Astrocyte of the hippocampus (primary cell): ENCODE measurements around the gene PLA2G4A.

Experiments
- DNase-seq: peaks from one replicate; pipeline ENCODE4 v3.0.0; 2011; ENCODE audit warnings: low read depth, low spot score

Gene PLA2G4A

GRCh38 chr1:186834399-186834958 lies 5.7 kb downstream of the PLA2G4A start:
- DNase-seq = no peak

GRCh38 chr1:186835448-186835847 lies 6.7 kb downstream of the PLA2G4A start:
- DNase-seq = no peak

GRCh38 chr1:186837806-186838205 lies 9.1 kb downstream of the PLA2G4A start:
- DNase-seq = no peak

GRCh38 chr1:186838380-186839040 lies 9.8 kb downstream of the PLA2G4A start:
- no peak for DNase-seq

GRCh38 chr1:186839041-186839400 lies 10.3 kb downstream of the PLA2G4A start:
- no peak for DNase-seq

- peak; percentile 37 for DNase-seq
These were observed 12.8 kb downstream of the PLA2G4A start for GRCh38 chr1:186841599-186841998.

GRCh38 chr1:186842547-186842946 lies 13.8 kb downstream of the PLA2G4A start:
- DNase-seq = no peak

GRCh38 chr1:186843226-186843625 lies 14.5 kb downstream of the PLA2G4A start:
- no peak for DNase-seq

GRCh38 chr1:186843931-186844330 lies 15.2 kb downstream of the PLA2G4A start:
- DNase-seq = no peak

GRCh38 chr1:186845576-186846210 lies 16.9 kb downstream of the PLA2G4A start:
- peak; percentile 55 for DNase-seq

- peak; percentile 10 for DNase-seq
These were observed 19.9 kb downstream of the PLA2G4A start for GRCh38 chr1:186848509-186849130.

GRCh38 chr1:186849271-186849671 lies 20.5 kb downstream of the PLA2G4A start:
- DNase-seq = no peak

GRCh38 chr1:186849826-186850225 lies 21.1 kb downstream of the PLA2G4A start:
- no peak for DNase-seq

- no peak for DNase-seq
These were observed 25.4 kb downstream of the PLA2G4A start for GRCh38 chr1:186854102-186854501.

GRCh38 chr1:186858923-186859322 lies 30.2 kb downstream of the PLA2G4A start:
- DNase-seq = peak; percentile 30

GRCh38 chr1:186859995-186860394 lies 31.2 kb downstream of the PLA2G4A start:
- no peak for DNase-seq

GRCh38 chr1:186864296-186864695 lies 35.5 kb downstream of the PLA2G4A start:
- DNase-seq = no peak

- no peak for DNase-seq
These were observed 36.5 kb downstream of the PLA2G4A start for GRCh38 chr1:186865253-186865652.

- DNase-seq = no peak
These were observed 37.1 kb downstream of the PLA2G4A start for GRCh38 chr1:186865857-186866256.

- DNase-seq = no peak
These were observed 40.9 kb downstream of the PLA2G4A start for GRCh38 chr1:186869526-186870228.

GRCh38 chr1:186871784-186872183 lies 43.0 kb downstream of the PLA2G4A start:
- DNase-seq = no peak

- no peak for DNase-seq
These were observed 43.5 kb downstream of the PLA2G4A start for GRCh38 chr1:186872291-186872690.
